ENCODE data around the gene URAD.

DNA sequence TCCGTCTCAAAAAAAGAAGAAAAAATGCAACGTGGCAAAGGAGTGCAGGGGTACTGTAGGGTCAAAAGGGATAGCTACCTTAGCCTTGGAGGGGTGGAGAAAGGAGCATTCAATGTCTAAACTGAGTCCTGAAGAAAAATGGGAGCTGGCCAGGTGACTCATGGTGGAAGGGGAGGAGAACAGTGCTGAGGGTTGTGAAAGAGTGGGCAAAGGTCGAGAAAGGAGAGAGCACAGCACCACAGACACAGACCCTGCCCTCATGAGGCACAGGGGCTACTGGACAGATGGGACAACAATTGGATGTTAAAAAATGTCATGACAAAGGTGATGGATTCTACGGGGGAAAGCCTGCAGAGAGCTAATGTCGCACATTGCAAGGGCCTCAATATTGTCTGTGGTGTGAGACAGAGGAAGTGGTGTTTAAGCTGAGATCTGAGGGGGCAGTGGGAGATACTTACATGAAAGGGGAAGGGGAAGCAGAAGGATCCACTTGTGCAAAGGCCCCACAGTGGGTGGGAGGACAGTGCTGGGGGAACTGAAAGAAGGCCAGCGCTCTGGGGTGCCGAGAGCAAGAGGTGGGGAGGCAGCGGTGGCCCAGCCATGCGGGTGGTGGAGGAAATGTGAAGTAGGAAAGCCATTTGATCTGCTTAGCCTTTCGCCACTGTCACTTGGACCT is 42.9 kb upstream of the URAD start:
- TF ChIP-seq, protein P1, sequence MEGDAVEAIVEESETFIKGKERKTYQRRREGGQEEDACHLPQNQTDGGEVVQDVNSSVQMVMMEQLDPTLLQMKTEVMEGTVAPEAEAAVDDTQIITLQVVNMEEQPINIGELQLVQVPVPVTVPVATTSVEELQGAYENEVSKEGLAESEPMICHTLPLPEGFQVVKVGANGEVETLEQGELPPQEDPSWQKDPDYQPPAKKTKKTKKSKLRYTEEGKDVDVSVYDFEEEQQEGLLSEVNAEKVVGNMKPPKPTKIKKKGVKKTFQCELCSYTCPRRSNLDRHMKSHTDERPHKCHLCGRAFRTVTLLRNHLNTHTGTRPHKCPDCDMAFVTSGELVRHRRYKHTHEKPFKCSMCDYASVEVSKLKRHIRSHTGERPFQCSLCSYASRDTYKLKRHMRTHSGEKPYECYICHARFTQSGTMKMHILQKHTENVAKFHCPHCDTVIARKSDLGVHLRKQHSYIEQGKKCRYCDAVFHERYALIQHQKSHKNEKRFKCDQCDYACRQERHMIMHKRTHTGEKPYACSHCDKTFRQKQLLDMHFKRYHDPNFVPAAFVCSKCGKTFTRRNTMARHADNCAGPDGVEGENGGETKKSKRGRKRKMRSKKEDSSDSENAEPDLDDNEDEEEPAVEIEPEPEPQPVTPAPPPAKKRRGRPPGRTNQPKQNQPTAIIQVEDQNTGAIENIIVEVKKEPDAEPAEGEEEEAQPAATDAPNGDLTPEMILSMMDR (conservative IDR thresholded peaks at IDR 0.05; ENCODE audit: low read length): no peak
- TF ChIP-seq EZH2phosphoT487 (IDR thresholded peaks at IDR 0.05; ENCODE audit: borderline replicate concordance): no peak

Measured in Loucy (cell line).